Keratinocyte (primary cell): ENCODE measurements around the gene HELZ.

Source experiments
- EZH2 ChIP-seq: IDR thresholded peaks from one replicate; pipeline ENCODE4 v1.6.1; 2012; ENCODE audit warnings: inconsistent platforms, mild to moderate bottlenecking, low read length, moderate library complexity
- TF ChIP-seq, protein P1 (sequence below), 3 experiments: IDR thresholded peaks in 1 of 3; conservative IDR thresholded peaks in 1 of 3; optimal IDR thresholded peaks in 1 of 3; 2 replicates in 2 of 3; 3 replicates in 1 of 3; pipeline versions ENCODE3 to v1.5.1; 2011; ENCODE audit warnings: low read length in 3 of 3, mild to moderate bottlenecking in 3 of 3, moderate library complexity in 2 of 3, control low read depth in 1 of 3, inconsistent platforms in 1 of 3; ENCODE audit not compliant: insufficient read depth in 2 of 3; ENCODE audit errors: extremely low read depth in 1 of 3

DNA sequence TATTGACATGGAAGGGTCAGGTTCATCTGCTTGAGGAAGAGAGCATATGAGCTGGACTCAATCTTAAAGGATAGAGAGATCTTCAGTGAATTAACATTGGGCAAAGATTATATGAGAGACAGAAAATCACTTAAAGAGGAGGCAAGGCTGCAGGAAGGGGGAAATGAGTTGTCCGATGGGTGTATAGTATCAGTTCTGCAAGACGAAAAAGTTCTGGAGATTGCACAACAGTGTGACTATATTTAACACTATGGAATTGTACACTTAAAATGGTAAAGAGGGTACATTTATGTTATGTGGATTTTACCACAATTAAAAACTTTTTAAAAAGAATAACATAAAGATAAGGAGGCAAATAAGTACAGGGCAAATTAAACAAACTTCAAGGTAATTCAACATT is 80.7 kb downstream of the HELZ start:
- TF ChIP-seq, protein P1, sequence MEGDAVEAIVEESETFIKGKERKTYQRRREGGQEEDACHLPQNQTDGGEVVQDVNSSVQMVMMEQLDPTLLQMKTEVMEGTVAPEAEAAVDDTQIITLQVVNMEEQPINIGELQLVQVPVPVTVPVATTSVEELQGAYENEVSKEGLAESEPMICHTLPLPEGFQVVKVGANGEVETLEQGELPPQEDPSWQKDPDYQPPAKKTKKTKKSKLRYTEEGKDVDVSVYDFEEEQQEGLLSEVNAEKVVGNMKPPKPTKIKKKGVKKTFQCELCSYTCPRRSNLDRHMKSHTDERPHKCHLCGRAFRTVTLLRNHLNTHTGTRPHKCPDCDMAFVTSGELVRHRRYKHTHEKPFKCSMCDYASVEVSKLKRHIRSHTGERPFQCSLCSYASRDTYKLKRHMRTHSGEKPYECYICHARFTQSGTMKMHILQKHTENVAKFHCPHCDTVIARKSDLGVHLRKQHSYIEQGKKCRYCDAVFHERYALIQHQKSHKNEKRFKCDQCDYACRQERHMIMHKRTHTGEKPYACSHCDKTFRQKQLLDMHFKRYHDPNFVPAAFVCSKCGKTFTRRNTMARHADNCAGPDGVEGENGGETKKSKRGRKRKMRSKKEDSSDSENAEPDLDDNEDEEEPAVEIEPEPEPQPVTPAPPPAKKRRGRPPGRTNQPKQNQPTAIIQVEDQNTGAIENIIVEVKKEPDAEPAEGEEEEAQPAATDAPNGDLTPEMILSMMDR (optimal IDR thresholded peaks at IDR 0.05 in 1 of 3, IDR thresholded peaks at IDR 0.05 in 1 of 3, conservative IDR thresholded peaks at IDR 0.05 in 1 of 3; ENCODE audit: extremely low read depth in 1 of 3, insufficient read depth in 2 of 3, low read length in 3 of 3): no peak
- TF ChIP-seq EZH2: no peak
